ENCODE data around the gene ZNF219.

DNA sequence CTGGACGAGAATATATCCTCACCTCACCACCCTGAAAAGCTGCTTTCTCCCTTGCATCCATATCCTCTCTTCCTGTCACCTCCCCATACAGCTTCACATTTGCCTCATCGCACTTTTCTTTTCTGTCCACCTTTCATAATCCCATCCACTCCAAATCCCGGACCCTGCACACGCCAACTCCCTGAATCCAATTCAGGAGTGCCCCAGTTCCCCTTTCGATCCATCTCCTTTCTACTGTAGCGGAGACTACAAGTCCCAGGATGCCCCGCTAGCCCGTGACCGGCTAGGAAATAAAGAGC is 4.9 kb upstream of the ZNF219 start:
- TF ChIP-seq EP300 (IDR thresholded peaks at IDR 0.05; ENCODE audit: borderline replicate concordance in 1 of 2, control insufficient read depth in 1 of 2, low read depth in 2 of 2, low read length in 2 of 2), result no peak
- no peak for TF ChIP-seq SREBF2 (IDR thresholded peaks at IDR 0.05; ENCODE audit: low read length)
- TF ChIP-seq, protein P1, sequence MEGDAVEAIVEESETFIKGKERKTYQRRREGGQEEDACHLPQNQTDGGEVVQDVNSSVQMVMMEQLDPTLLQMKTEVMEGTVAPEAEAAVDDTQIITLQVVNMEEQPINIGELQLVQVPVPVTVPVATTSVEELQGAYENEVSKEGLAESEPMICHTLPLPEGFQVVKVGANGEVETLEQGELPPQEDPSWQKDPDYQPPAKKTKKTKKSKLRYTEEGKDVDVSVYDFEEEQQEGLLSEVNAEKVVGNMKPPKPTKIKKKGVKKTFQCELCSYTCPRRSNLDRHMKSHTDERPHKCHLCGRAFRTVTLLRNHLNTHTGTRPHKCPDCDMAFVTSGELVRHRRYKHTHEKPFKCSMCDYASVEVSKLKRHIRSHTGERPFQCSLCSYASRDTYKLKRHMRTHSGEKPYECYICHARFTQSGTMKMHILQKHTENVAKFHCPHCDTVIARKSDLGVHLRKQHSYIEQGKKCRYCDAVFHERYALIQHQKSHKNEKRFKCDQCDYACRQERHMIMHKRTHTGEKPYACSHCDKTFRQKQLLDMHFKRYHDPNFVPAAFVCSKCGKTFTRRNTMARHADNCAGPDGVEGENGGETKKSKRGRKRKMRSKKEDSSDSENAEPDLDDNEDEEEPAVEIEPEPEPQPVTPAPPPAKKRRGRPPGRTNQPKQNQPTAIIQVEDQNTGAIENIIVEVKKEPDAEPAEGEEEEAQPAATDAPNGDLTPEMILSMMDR (IDR thresholded peaks at IDR 0.05 in 2 of 3, conservative IDR thresholded peaks at IDR 0.05 in 1 of 3; ENCODE audit: control insufficient read depth in 2 of 3, extremely low read depth in 1 of 3, insufficient read depth in 1 of 3, low read depth in 3 of 3, low read length in 3 of 3), result no peak
- TF ChIP-seq HCFC1 (IDR thresholded peaks at IDR 0.05; ENCODE audit: low read length), result peak; percentile 91
- no peak for TF ChIP-seq ZNF274 (IDR thresholded peaks at IDR 0.05; ENCODE audit: insufficient read depth, insufficient read length)
- no peak for TF ChIP-seq ASH2L (IDR thresholded peaks at IDR 0.05; ENCODE audit: borderline replicate concordance, low read depth)
- no peak for TF ChIP-seq STAT3 (IDR thresholded peaks at IDR 0.05; ENCODE audit: low read depth, low read length)
- no peak; the same call in 1 of the 2 replicates for TF ChIP-seq YY1 (IDR thresholded peaks at IDR 0.05; ENCODE audit: low read depth, low read length)
- no peak for TF ChIP-seq POLR2A (IDR thresholded peaks at IDR 0.05; ENCODE audit: low read depth, low read length)
- TF ChIP-seq PAX8 (IDR thresholded peaks at IDR 0.05), result no peak
- no peak for TF ChIP-seq HDAC6 (IDR thresholded peaks at IDR 0.05; ENCODE audit: unreplicated experiment)
- no peak for TF ChIP-seq RBBP5 (conservative IDR thresholded peaks at IDR 0.05)
- no peak for TF ChIP-seq SRF (IDR thresholded peaks at IDR 0.05; ENCODE audit: low read depth in 2 of 2, low read length in 2 of 2)
